ENCODE results near the gene TM7SF2. TPM values are rescaled to one million over a fixed set of nuclear protein-coding genes. Genes with fewer than 3 reads are reported as not detected.

TM7SF2 gene
- total and polyA plus RNA-seq, 2 of the 8 experiments (the other 6 are each of a cell fraction or from before 2014, with no cell fraction given): 40.1 to 96.0 TPM

DNA sequence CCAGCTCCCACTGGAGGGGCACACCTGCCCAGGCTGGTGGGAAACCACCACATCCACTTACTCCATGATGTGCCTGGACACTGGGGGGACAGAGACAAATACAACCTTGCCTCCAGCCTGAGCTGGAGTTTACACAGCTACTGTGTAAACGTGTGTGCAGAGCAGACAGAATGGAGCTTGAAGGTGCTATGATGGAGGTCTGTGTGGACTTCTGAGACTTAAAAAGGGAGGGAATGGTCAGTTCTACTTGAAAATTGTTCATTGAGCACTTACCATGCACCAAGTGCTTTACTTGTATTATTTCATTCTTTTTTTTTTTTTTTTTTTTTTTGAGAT, 39.1 kb upstream of the TM7SF2 start:
- peaks cover 3 to 4% of the 10 kb centered on the region in 2 experiments for H4K20me1 ChIP-seq (replicated peaks in 1 of 2; ENCODE audit: control insufficient read depth in 1 of 2, insufficient read depth in 2 of 2, low read length in 2 of 2)

More for the DNA sequence above, 39.1 kb upstream of the TM7SF2 start:
- Histone ChIP-seq H3K14ac (ENCODE audit: insufficient read length) (no peak overlapping the region), H2BK120ac (replicated peaks; ENCODE audit: low read depth, low read length) (no peak overlapping the region), H4K8ac (ENCODE audit: extremely low read depth, insufficient read depth, low read length) (no peak overlapping the region), H2BK20ac (ENCODE audit: low read length) (no peak overlapping the region), H3K4ac (replicated peaks; ENCODE audit: insufficient read length, low read depth, low read length) (no peak overlapping the region), H2BK15ac (ENCODE audit: low read length) (no peak overlapping the region), H3K27me3 (replicated peaks in 1 of 4; ENCODE audit: control insufficient read depth in 3 of 4, extremely low read depth in 1 of 4, insufficient read depth in 3 of 4, low read length in 3 of 4) (no peaks in the 10 kb centered on the region), H3K23ac (ENCODE audit: insufficient read length) (no peak overlapping the region), H3K4me2 (ENCODE audit: insufficient read depth in 1 of 2, low read depth in 2 of 2, low read length in 2 of 2) (no peak overlapping the region), H4K91ac (replicated peaks; ENCODE audit: insufficient read length, low read length) (no peak overlapping the region), H3K56ac (replicated peaks; ENCODE audit: insufficient read length, low read depth, low read length) (no peak overlapping the region), H3K36me3 (ENCODE audit: control insufficient read depth in 2 of 4, insufficient read depth in 4 of 4, low read length in 3 of 4) (peaks cover 4 to 14% (median 11%) of the 10 kb centered on the region in 4 experiments; a peak in 7 of 8 replicates), H3K9ac (replicated peaks in 1 of 4; ENCODE audit: extremely low read depth in 1 of 4, low read depth in 3 of 4, low read length in 3 of 4) (no peak overlapping the region), H2BK5ac (ENCODE audit: low read depth, low read length) (no peak overlapping the region), H3K4me1 (replicated peaks in 1 of 4; ENCODE audit: control insufficient read depth in 3 of 4, insufficient read depth in 4 of 4, low read length in 3 of 4) (peaks cover 0 to 4% (median under 1%) of the 10 kb centered on the region in 4 experiments; a peak in 3 of 7 replicates), H3K23me2 (ENCODE audit: low read depth, low read length) (no peaks in the 10 kb centered on the region), H2AK5ac (ENCODE audit: low read depth, low read length) (no peak overlapping the region), H3K79me1 (ENCODE audit: low read depth, low read length) (peaks cover 3% of the 10 kb centered on the region; the same call in 1 of the 2 replicates), H3K27ac (ENCODE audit: low read depth, low read length) (no peak overlapping the region), H2BK12ac (ENCODE audit: low read depth, low read length) (no peak overlapping the region), H3K4me3 (ENCODE audit: extremely low read depth in 1 of 4, insufficient read depth in 2 of 4, low read depth in 3 of 4, low read length in 4 of 4) (no peak overlapping the region), H4K5ac (ENCODE audit: insufficient read length, low read depth, low read length) (no peak overlapping the region), H3K79me2 (ENCODE audit: control insufficient read depth in 1 of 2, insufficient read depth in 2 of 2, low read length in 2 of 2) (peaks cover 0 to 5% of the 10 kb centered on the region in 2 experiments; a peak in 1 of 4 replicates), H3K18ac (ENCODE audit: extremely low read depth, low read length) (no peak overlapping the region), H2AFZ (ENCODE audit: low read length) (no peak overlapping the region), H3K9me3 (ENCODE audit: insufficient read depth in 2 of 2, low read depth in 1 of 2, low read length in 1 of 2) (no peaks in the 10 kb centered on the region)
- TF ChIP-seq KDM4A (IDR thresholded peaks at IDR 0.05; ENCODE audit: low read depth, low read length, severe bottlenecking): no peak
- no peak for TF ChIP-seq TAF1 (IDR thresholded peaks at IDR 0.05; ENCODE audit: low read depth, low read length)
- no peak for TF ChIP-seq POU5F1 (IDR thresholded peaks at IDR 0.05; ENCODE audit: low read depth, low read length)
- no peak for TF ChIP-seq TBP (IDR thresholded peaks at IDR 0.05; ENCODE audit: low read depth, low read length)
- TF ChIP-seq CHD2 (IDR thresholded peaks at IDR 0.05; ENCODE audit: low read length): no peak
- no peak for TF ChIP-seq BCL11A (IDR thresholded peaks at IDR 0.05; ENCODE audit: low read depth in 2 of 2, low read length in 2 of 2)
- TF ChIP-seq CTBP2 (IDR thresholded peaks at IDR 0.05; ENCODE audit: borderline replicate concordance, insufficient read depth, insufficient read length, low read length): no peak
- no peak for TF ChIP-seq JUN (IDR thresholded peaks at IDR 0.05; ENCODE audit: low read depth, low read length)
- no peak for TF ChIP-seq KDM5A (IDR thresholded peaks at IDR 0.05; ENCODE audit: low read length)
- DNase-seq (ENCODE audit: low read depth in 1 of 2, low spot score in 2 of 2) (no peak), FAIRE-seq (no peak)
- 88% methylated on average over 1 of the region's 1 CpG; no CpG with 5 or more reads in 1 of the 2 experiments for WGBS, 2 experiments (ENCODE audit: extremely low coverage in 1 of 2, insufficient coverage in 1 of 2, insufficient read length in 1 of 2, insufficient replicate concordance in 2 of 2, low coverage in 1 of 2, low lambda C conversion rate in 2 of 2, missing lambda C conversion rate in 1 of 2)
- ChIA-PET POLR2A (ENCODE audit: partially characterized antibody) (interaction anchor here (0.5 to 21.6 kb wide), 7 partner anchors 10 to 429 kb away, joined by 3 to 230 read pairs (median 3); partner anchors contain the start of genes CDCA5, VPS51 and ZFPL1), CTCF (ENCODE audit: partially characterized antibody) (interaction anchor here (1.1 to 1.5 kb wide), 3 partner anchors 10 to 59 kb away, joined by 3 to 9 read pairs (median 4); partner anchors contain the start of gene ARL2)
